ENCODE measurements around the gene CHD6. TPM values are rescaled to one million over a fixed set of nuclear protein-coding genes. Genes with fewer than 3 reads are reported as not detected.

Gene CHD6
- total RNA-seq, 1 experiment from 2014 or later = 51.1 TPM

DNA sequence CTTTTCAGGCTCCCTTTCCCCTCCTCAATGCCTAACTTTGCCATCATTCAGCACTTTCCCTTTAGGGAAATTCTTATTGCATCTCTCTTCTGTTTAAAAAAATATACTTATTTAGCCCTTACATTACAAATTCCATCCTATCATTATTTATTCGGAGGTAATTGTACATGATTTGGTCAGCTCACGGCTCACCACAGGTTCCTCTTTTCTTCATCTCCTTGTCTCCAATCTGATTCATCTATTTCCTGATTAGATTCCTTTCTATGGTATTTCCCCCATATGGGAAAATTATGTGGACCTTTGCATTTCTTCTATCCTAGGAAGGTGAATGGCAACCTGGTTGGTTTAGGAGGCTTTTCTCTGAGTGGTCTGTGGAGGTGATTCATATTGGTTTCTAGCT, 238.6 kb downstream of the CHD6 start:
- Histone ChIP-seq H3K4me2 (no peak overlapping the region), H3F3A (ENCODE audit: insufficient read depth, low read depth) (no peaks in the 10 kb centered on the region), H3K36me3 (ENCODE audit: low read depth) (no peaks in the 10 kb centered on the region), H3K9me3 (ENCODE audit: insufficient read depth, low read depth) (no peaks in the 10 kb centered on the region), H2AFZ (no peak overlapping the region), H3K79me2 (ENCODE audit: low read depth) (no peaks in the 10 kb centered on the region), H4K20me1 (ENCODE audit: insufficient read depth) (no peaks in the 10 kb centered on the region), H3K4me1 (replicated peaks; ENCODE audit: insufficient read depth) (no peaks in the 10 kb centered on the region), H3K27ac (no peak overlapping the region), H3K27me3 (ENCODE audit: insufficient read depth, low read depth) (peaks cover 62% of the 10 kb centered on the region), H3K4me3 (no peak overlapping the region), H3K9me2 (ENCODE audit: insufficient read depth) (no peaks in the 10 kb centered on the region)
- no peak for DNase-seq
- POLR2A ChIA-PET (ENCODE audit: unreplicated experiment) = no interaction called here
- intact Hi-C loops (cut with micrococcal nuclease; ENCODE audit: unreplicated experiment) = no loop called here
- TF ChIP-seq EZH2 (IDR thresholded peaks at IDR 0.05; ENCODE audit: low read depth) (no peak), CTCF (conservative IDR thresholded peaks at IDR 0.05) (no peak)
- CTCF ChIA-PET = no interaction called here
- BruUV-seq (replicated peaks) = no TSS peak

GRCh38 chr20:41377275-41377674, 240.9 kb downstream of the CHD6 start:
- Histone ChIP-seq H3K9me2 (ENCODE audit: insufficient read depth) (no peaks in the 10 kb centered on the region), H3K4me2 (no peak overlapping the region), H4K20me1 (ENCODE audit: insufficient read depth) (no peaks in the 10 kb centered on the region), H3K27me3 (ENCODE audit: insufficient read depth, low read depth) (peaks cover 55% of the 10 kb centered on the region), H2AFZ (no peak overlapping the region), H3K9me3 (ENCODE audit: insufficient read depth, low read depth) (no peaks in the 10 kb centered on the region), H3F3A (ENCODE audit: insufficient read depth, low read depth) (no peaks in the 10 kb centered on the region), H3K4me1 (replicated peaks; ENCODE audit: insufficient read depth) (no peaks in the 10 kb centered on the region), H3K4me3 (no peak overlapping the region), H3K36me3 (ENCODE audit: low read depth) (no peaks in the 10 kb centered on the region), H3K27ac (no peak overlapping the region), H3K79me2 (ENCODE audit: low read depth) (no peaks in the 10 kb centered on the region)
- TF ChIP-seq EZH2 (IDR thresholded peaks at IDR 0.05; ENCODE audit: low read depth) (no peak), CTCF (conservative IDR thresholded peaks at IDR 0.05) (no peak)
- peak in 1 of 2 experiments; percentile 6 for DNase-seq
- no TSS peak for BruUV-seq (replicated peaks)
- ChIA-PET CTCF (no interaction called here), POLR2A (ENCODE audit: unreplicated experiment) (no interaction called here)
- intact Hi-C loops (cut with micrococcal nuclease; ENCODE audit: unreplicated experiment) = no loop called here

DNA sequence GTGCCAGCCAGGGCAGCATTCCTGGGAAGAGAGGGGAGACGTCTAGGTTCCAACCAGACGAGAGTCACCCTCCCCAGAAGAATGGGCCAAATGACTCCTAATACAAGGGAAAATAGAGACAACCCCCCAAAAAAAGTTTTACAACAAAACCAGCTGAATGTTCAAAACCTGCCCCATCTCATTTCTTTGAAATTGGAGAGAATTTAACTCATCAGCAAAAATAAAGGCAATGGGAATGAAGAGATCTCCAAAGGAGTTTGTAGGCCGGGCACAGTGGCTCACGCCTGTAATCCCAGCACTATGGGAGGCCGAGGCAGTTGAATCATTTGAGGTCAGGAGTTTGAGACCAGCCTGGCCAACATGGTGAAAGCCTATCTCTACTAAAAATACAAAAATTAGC, 241.8 kb downstream of the CHD6 start:
- no peak overlapping the region for H2AFZ ChIP-seq
- intact Hi-C loops (cut with micrococcal nuclease; ENCODE audit: unreplicated experiment) = no loop called here
- POLR2A ChIA-PET (ENCODE audit: unreplicated experiment) = no interaction called here
- no peaks in the 10 kb centered on the region for H3K9me3 ChIP-seq (ENCODE audit: insufficient read depth, low read depth)
- H3K27me3 ChIP-seq (ENCODE audit: insufficient read depth, low read depth) = peaks cover 56% of the 10 kb centered on the region
- H3K4me2 ChIP-seq = no peak overlapping the region
- no peaks in the 10 kb centered on the region for H3K36me3 ChIP-seq (ENCODE audit: low read depth)
- no peaks in the 10 kb centered on the region for H3K79me2 ChIP-seq (ENCODE audit: low read depth)
- CTCF ChIA-PET = no interaction called here
- peak in 1 of 2 experiments; percentile 10 for DNase-seq
- BruUV-seq (replicated peaks) = no TSS peak
- TF ChIP-seq EZH2 (IDR thresholded peaks at IDR 0.05; ENCODE audit: low read depth) = no peak
- no peak for TF ChIP-seq CTCF (conservative IDR thresholded peaks at IDR 0.05)
- no peak overlapping the region for H3K4me3 ChIP-seq
- no peak overlapping the region for H3K27ac ChIP-seq
- H3F3A ChIP-seq (ENCODE audit: insufficient read depth, low read depth) = no peaks in the 10 kb centered on the region
- H4K20me1 ChIP-seq (ENCODE audit: insufficient read depth) = no peaks in the 10 kb centered on the region
- H3K4me1 ChIP-seq (replicated peaks; ENCODE audit: insufficient read depth) = no peaks in the 10 kb centered on the region
- no peaks in the 10 kb centered on the region for H3K9me2 ChIP-seq (ENCODE audit: insufficient read depth)

Measured in PC-9 (cell line).